ENCODE results near the gene DNASE2B.

DNASE2B gene

DNA sequence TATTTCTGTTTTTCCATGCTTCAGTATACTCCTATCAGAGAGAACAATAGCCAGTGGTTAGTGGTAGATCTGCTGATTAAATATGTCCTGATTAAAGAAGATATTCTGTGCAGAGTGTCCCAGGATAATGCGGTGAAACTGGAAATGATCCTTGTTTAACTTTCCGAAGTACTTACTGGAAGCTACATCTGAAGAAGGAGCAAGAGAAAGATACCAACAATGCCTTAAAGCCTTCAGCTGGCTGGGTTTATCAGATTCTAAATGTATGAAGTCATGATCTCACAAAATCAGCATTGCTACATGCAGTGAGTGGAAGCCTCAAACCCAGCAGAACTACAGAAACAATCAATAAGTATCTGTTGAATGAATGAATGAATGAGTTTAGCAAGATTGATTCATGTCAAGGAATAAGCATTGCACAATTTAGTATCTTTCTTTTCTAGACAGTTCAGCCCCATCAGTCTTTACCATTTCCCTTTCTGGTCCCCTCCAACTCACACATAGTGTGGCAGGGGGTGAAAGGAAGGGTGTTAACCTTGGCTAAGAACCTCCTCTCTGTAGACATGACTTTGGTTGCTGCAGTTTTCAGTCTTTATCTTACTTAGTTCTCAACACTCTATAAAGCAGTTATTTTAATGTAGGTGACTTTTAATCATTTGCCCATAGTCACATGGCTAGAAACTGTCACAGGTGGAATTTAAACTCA, 24.7 kb upstream of the DNASE2B start:
- H3K4me3 ChIP-seq (ENCODE audit: low read depth, low read length) = no peak overlapping the region
- no peak for TF ChIP-seq CTCF (conservative IDR thresholded peaks at IDR 0.05; ENCODE audit: low read depth, low read length)
- DNase-seq (ENCODE audit: low read depth) = no peak

DNA sequence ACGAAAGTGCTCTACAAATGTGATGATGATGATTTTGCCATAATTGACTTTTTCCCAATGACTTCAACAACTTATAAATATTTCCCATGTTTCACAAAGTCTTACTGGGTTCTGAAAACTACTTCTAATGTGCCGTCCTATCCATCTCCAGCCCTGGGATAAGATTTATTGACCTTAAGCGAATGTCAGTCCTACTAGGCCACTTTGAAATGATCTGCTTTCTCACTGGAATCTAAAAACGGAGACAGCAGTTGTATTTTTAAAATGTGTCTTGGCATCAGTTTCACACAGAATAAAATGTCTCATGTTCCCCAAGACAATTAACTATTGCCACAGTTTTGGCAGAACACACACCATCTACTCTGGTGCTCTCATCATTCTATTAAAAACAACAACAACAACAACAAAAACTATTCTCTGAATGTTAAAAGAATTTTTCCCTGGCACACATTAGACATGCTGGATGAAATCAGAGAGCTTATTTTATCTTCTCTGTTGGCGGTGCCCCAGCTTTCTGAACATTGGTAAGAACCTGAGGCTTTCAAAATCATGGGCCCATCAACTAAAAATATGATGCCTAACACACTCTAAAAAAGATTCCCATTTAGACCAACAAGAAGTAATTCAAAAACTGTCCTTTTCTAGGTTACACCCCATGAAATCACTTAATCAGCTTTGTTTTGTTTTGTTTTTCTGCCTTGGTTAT, 23.1 kb upstream of the DNASE2B start:
- no peak for DNase-seq (ENCODE audit: low read depth)

DNA sequence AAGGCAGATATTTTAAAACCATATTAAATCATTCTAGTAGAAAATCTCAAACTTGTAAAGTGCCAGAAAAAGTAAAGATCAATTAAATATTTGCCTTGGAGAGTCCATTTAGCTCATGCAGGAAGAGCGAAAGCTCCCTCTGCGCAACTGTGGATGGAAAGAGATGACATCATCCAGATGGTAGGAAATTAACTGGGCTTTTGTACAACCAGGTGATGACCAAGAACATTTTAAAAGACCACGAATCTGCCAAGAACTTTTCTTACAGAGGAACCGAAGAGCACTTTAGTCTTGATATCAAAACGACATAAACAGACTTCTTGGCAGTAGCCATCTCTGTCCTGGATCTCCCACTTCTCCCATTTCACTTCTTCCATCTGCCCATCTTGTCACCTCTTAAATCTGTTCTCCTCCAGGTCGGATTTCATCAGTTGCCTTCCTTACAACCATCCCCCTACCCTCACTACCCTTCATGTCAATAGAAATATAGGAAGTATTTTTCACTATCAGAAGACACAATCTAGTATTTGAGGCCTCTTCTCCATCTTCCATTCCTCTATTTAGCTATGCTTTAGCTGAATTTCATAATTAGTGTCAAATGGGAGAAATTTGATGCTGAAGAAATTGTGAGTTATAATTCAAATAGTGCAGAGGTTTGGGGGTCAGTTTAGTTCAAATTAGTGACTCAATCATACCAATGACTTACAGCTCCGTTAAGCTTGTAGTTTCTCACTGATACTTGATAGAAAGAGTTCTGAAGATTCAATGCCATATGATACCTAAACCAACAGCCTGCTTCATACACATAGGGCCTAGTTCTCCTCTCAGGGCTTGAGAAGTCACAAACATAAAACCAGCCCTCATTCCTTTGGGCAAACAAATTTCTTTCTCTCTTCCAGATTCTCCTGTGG, 22.0 kb upstream of the DNASE2B start:
- H3K4me3 ChIP-seq (ENCODE audit: low read depth, low read length) = no peak overlapping the region
- no peak for DNase-seq (ENCODE audit: low read depth)
- no peak for TF ChIP-seq CTCF (conservative IDR thresholded peaks at IDR 0.05; ENCODE audit: low read depth, low read length)

More for the DNA sequence above, 23.1 kb upstream of the DNASE2B start:
- no peak for TF ChIP-seq CTCF (conservative IDR thresholded peaks at IDR 0.05; ENCODE audit: low read depth, low read length)
- H3K4me3 ChIP-seq (ENCODE audit: low read depth, low read length) = no peak overlapping the region

DNA sequence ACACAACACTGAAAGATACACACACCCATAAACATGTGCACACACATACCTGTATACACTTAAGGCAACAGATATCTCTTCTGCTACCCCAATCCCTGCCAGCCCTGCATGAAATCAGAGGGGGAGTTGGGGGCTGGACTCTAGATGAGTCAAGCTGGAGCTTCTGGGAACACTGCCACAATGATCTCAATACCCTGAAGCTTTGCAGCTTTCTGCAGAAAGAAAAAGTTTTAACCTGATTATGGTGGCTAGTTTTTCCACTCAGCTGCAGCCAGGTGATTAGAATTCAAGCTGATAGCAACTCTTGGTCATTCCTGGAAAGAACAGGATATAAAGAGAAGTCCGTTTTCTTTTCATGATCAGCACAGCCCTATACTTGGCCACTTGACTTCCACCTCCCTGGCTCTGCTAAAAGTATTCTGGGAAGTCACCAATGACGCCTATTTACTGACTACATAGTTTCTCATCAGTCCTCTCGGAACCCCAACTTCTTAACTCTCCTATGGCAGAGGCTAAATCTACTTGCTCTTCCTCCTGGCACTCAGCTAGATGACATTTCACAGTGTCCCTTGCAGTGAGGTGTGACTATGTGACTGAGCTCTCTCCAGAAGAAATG, 20.7 kb upstream of the DNASE2B start:
- TF ChIP-seq CTCF (conservative IDR thresholded peaks at IDR 0.05; ENCODE audit: low read depth, low read length) = no peak
- peak; percentile 85 for DNase-seq (ENCODE audit: low read depth)

DNA sequence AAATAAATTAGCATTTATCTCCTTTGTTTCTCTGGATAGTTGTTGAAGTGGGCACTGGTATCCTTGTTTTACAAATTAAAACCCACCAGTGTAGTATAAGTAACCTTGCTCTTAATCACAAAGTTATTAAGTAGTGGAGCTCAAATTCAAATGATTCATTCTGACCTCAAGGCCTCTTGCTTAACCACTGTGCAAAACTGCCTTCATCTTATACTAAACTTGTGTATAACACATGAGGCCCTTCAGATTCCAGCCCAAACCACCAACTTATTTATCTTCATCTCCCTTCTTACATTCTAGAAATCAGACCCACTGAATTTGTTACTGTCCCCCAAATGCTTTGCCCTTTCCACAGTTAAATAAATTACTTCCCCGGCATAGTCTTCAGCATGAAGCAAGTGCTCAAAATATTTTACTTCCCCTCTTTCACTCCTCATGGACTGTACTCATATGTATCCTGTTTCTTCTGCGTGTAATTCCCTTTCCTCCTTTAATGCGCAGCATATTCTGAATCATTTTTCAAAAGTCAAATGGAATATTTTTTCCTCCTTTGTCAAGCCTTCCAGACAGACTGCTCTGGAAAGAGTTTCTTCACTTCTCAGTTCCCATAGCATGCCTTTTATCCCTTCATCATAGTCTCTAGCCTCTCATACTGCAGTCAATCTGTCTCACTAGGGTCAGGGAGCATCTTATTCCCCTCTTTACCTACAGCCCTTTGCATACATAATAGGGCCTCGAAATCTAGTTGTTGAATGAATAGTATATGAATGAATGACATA, 19.0 kb upstream of the DNASE2B start:
- DNase-seq (ENCODE audit: low read depth) = peak; percentile 88
- H3K4me3 ChIP-seq (ENCODE audit: low read depth, low read length) = no peak overlapping the region
- TF ChIP-seq CTCF (conservative IDR thresholded peaks at IDR 0.05; ENCODE audit: low read depth, low read length) = no peak

More for the DNA sequence above, 20.7 kb upstream of the DNASE2B start:
- no peak overlapping the region for H3K4me3 ChIP-seq (ENCODE audit: low read depth, low read length)

DNA sequence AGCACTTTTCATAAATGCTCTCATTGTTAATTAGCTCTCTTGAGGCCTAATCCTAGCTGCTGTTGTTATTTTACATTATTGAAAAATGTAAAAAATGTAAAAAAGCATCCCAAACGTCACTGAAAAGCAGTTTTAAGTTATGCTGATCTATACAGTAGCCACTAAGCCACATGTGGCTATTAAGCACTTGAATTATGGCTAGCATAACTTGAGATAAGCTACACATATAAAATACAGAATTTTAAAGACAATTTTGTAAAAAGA, 18.4 kb upstream of the DNASE2B start:
- no peak for TF ChIP-seq CTCF (conservative IDR thresholded peaks at IDR 0.05; ENCODE audit: low read depth, low read length)
- no peak overlapping the region for H3K4me3 ChIP-seq (ENCODE audit: low read depth, low read length)
- no peak for DNase-seq (ENCODE audit: low read depth)
